ENCODE results near the gene HOXA7. TPM values are rescaled to one million over a fixed set of nuclear protein-coding genes. Genes with fewer than 3 reads are reported as not detected.

The HOXA7 gene
- total and polyA plus RNA-seq, 2 donors (not counting 3 experiments of a cell fraction or from before 2014, with no cell fraction given): 18.1 to 18.5 TPM

GRCh38 chr7:27151341-27151930 is 5.0 kb downstream of the HOXA7 start:
- TF ChIP-seq JUN (IDR thresholded peaks at IDR 0.05; ENCODE audit: borderline replicate concordance, insufficient read depth, insufficient read length, low read depth): no peak
- TF ChIP-seq GATA2 (IDR thresholded peaks at IDR 0.05; ENCODE audit: insufficient read depth, insufficient read length, low read depth, low read length): no peak
- no peak for TF ChIP-seq POLR2A (IDR thresholded peaks at IDR 0.05; ENCODE audit: low read depth, low read length)
- no peak for TF ChIP-seq POLR2AphosphoS5 (IDR thresholded peaks at IDR 0.05; ENCODE audit: insufficient read depth, low read depth, low read length)
- peak in 1 of 2 donors; percentile 11 for TF ChIP-seq CTCF (IDR thresholded peaks at IDR 0.05; ENCODE audit: extremely low read depth in 1 of 2, insufficient read depth in 1 of 2, low read depth in 1 of 2, low read length in 2 of 2)
- no peak for TF ChIP-seq MAX (IDR thresholded peaks at IDR 0.05; ENCODE audit: insufficient read depth, insufficient read length)
- TF ChIP-seq MYC (IDR thresholded peaks at IDR 0.05; ENCODE audit: low read depth, low read length): no peak
- no peak for TF ChIP-seq EZH2 (IDR thresholded peaks at IDR 0.05; ENCODE audit: borderline replicate concordance, low read depth, low read length, severe bottlenecking)
- Histone ChIP-seq H3K27me3 (ENCODE audit: control insufficient read depth in 2 of 2, insufficient read depth in 2 of 2, low read length in 2 of 2) (no peaks in the 10 kb centered on the region), H3K4me3 (replicated peaks in 1 of 3; ENCODE audit: insufficient read depth in 1 of 3, low read depth in 1 of 3, low read length in 3 of 3) (peak overlapping the region; percentile 54 to 85 (median 55)), H3K79me2 (ENCODE audit: control insufficient read depth, insufficient read depth, low read length) (peaks cover 98% of the 10 kb centered on the region), H3K4me1 (ENCODE audit: control insufficient read depth, extremely low read depth, insufficient read depth, low read length) (peaks cover 68% of the 10 kb centered on the region), H2AFZ (ENCODE audit: low read depth, low read length) (no peak overlapping the region), H3K4me2 (ENCODE audit: insufficient read depth, low read length) (peak overlapping the region; percentile 92), H3K9me3 (replicated peaks; ENCODE audit: control insufficient read depth, insufficient read depth, low read length) (no peaks in the 10 kb centered on the region), H3K27ac (ENCODE audit: insufficient read depth, low read depth, low read length) (peak overlapping the region; percentile 96), H3K9me1 (replicated peaks; ENCODE audit: control insufficient read depth, extremely low read depth, insufficient read depth, low read length) (no peaks in the 10 kb centered on the region), H3K36me3 (ENCODE audit: control insufficient read depth in 2 of 2, extremely low read depth in 1 of 2, insufficient read depth in 2 of 2, low read length in 2 of 2) (peaks cover 0 to 2% of the 10 kb centered on the region in 2 experiments), H4K20me1 (replicated peaks; ENCODE audit: control insufficient read depth, extremely low read depth, insufficient read depth, low read length) (no peaks in the 10 kb centered on the region), H3K9ac (replicated peaks; ENCODE audit: extremely low read depth, insufficient read depth, low read length) (peak overlapping the region; percentile 78)
- ChIA-PET POLR2A (interaction anchor here (1.2 to 2.6 kb wide), 6 partner anchors 14 to 468 kb away, joined by 3 to 8 read pairs (median 4); partner anchors contain the start of gene HOXA9), CTCF (interaction anchor here (1.0 to 5.6 kb wide), 17 partner anchors 8 to 782 kb away, joined by 3 to 83 read pairs (median 5); partner anchors contain the start of genes HOXA4 and HOXA9)
- DNase-seq (ENCODE audit: low read depth, low spot score) (no peak), FAIRE-seq (peak; percentile 31)
- BruUV-seq (replicated peaks): TSS peak; percentile 39
- dilution Hi-C loops (cut with MboI; ENCODE audit: extremely low pct_ligation_motif_present, low sequenced_read_pairs): loop anchor here (25.0 kb wide), 1 partner anchor 964 kb away; no protein-coding TSS in a partner anchor
- intact Hi-C loops (cut with micrococcal nuclease): loop anchor here (1.0 to 2.0 kb wide), 2 partner anchors 8 to 13 kb away; partner anchors contain the start of gene HOXA9
